Activated CD8-positive, alpha-beta T cell treated with anti-CD3 and anti-CD28 coated beads for 36 hours (primary cell): ENCODE results near the gene EPS8L2. TPM values are rescaled to one million over a fixed set of nuclear protein-coding genes. Genes with fewer than 3 reads are reported as not detected.
A peak's percentile ranks its signal among the peaks of the same experiment; 100 is the strongest.

Source experiments
- ATAC-seq: fragments of 200-7000 bp; cut with Tn5 transposase; one replicate; pipeline ENCODE4 v1.10.0; 2021; ENCODE audit warnings: mild to moderate bottlenecking, moderate library complexity
- CTCF ChIA-PET: fragments of 350-600 bp; sonication (Branson Sonifier 250); formaldehyde crosslinking; loops from one replicate; lab custom pipeline; 2021; ENCODE audit warnings: antibody characterized with exemption; lab: Charles Lee
- POLR2A ChIA-PET: fragments of 350-600 bp; sonication (Branson Sonifier 250); formaldehyde crosslinking; loops from one replicate; lab custom pipeline; 2021; ENCODE audit warnings: antibody characterized with exemption; lab: Charles Lee
- DNase-seq: peaks from one replicate; pipeline ENCODE4 v3.0.0-alpha.2; 2020
- H3K27ac Mint-ChIP-seq: one replicate; pipeline ENCODE4 v1.8.0; 2021; ENCODE audit warnings: mild to moderate bottlenecking, mixed read lengths
- H3K27me3 Mint-ChIP-seq: one replicate; pipeline ENCODE4 v1.8.0; 2021; ENCODE audit warnings: mixed read lengths
- H3K36me3 Mint-ChIP-seq: one replicate; pipeline ENCODE4 v1.8.0; 2021; ENCODE audit warnings: low read depth, mixed read lengths
- H3K4me1 Mint-ChIP-seq: one replicate; pipeline ENCODE4 v1.8.0; 2021; ENCODE audit warnings: low read depth, mixed read lengths
- H3K4me3 Mint-ChIP-seq: one replicate; pipeline ENCODE4 v1.8.0; 2021; ENCODE audit warnings: mild to moderate bottlenecking, moderate library complexity, mixed read lengths
- H3K9me3 Mint-ChIP-seq: one replicate; pipeline ENCODE4 v1.8.0; 2021; ENCODE audit warnings: mixed read lengths
- intact Hi-C: fragments of 100-400 bp; cut with micrococcal nuclease; formaldehyde crosslinking; loops from one replicate; pipeline ENCODE4 v1.10.0; 2022
- total RNA-seq, 2 experiments: library from RNA; stranded (reverse); gene quantifications; one replicate each; pipeline ENCODE4 v1.2.3, GENCODE V29; 2021
- TF ChIP-seq, protein P1 (sequence below): fragments of 200-600 bp; IDR thresholded peaks from one replicate; pipeline ENCODE4 v1.8.0; 2022; ENCODE audit warnings: antibody characterized with exemption, mild to moderate bottlenecking

EPS8L2 gene
- total RNA-seq, 2 experiments from 2014 or later = 15.0 to 16.7 TPM

DNA sequence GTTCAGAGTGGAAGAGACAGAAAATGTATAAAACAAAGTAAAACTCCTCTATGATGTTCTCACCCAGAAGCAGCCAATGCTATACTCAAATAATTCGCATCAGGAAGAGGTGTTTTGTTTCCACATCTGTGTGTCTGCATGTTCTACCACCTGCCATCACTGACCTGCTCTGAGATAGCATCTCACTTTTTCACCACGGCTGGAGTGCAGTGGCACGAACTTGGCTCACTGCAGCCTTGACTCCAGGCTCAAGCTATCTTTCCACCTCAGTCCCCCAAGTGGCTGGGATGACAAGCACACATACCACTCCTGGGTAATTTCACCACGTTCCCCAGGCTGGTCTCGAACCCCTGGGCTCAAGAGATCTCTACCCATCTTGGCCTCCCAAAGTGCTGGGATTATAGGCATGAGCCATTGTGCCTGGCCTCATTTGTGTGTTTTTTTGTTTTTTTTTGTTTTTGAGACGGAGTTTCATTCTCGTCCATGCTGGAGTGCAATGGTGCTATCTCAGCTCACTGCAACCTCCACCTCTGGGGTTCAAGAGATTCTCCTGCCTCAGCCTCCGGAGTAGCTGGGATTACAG, 55.6 kb downstream of the EPS8L2 start:
- intact Hi-C loops = no loop called here
- ChIA-PET POLR2A (interaction anchor here (0.6 to 1.1 kb wide), 2 partner anchors 10 to 14 kb away, joined by 3 read pairs; no protein-coding TSS in a partner anchor), CTCF (no interaction called here)
- H3K4me1 Mint-ChIP-seq = peaks cover 12% of the 10 kb centered on the region
- ATAC-seq (no peak), DNase-seq (no peak)
- H3K27me3 Mint-ChIP-seq = no peaks in the 10 kb centered on the region
- TF ChIP-seq, protein P1, sequence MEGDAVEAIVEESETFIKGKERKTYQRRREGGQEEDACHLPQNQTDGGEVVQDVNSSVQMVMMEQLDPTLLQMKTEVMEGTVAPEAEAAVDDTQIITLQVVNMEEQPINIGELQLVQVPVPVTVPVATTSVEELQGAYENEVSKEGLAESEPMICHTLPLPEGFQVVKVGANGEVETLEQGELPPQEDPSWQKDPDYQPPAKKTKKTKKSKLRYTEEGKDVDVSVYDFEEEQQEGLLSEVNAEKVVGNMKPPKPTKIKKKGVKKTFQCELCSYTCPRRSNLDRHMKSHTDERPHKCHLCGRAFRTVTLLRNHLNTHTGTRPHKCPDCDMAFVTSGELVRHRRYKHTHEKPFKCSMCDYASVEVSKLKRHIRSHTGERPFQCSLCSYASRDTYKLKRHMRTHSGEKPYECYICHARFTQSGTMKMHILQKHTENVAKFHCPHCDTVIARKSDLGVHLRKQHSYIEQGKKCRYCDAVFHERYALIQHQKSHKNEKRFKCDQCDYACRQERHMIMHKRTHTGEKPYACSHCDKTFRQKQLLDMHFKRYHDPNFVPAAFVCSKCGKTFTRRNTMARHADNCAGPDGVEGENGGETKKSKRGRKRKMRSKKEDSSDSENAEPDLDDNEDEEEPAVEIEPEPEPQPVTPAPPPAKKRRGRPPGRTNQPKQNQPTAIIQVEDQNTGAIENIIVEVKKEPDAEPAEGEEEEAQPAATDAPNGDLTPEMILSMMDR = no peak
- H3K9me3 Mint-ChIP-seq = no peaks in the 10 kb centered on the region
- no peak overlapping the region for H3K4me3 Mint-ChIP-seq
- H3K27ac Mint-ChIP-seq = no peak overlapping the region
- H3K36me3 Mint-ChIP-seq = peaks cover 32% of the 10 kb centered on the region

DNA sequence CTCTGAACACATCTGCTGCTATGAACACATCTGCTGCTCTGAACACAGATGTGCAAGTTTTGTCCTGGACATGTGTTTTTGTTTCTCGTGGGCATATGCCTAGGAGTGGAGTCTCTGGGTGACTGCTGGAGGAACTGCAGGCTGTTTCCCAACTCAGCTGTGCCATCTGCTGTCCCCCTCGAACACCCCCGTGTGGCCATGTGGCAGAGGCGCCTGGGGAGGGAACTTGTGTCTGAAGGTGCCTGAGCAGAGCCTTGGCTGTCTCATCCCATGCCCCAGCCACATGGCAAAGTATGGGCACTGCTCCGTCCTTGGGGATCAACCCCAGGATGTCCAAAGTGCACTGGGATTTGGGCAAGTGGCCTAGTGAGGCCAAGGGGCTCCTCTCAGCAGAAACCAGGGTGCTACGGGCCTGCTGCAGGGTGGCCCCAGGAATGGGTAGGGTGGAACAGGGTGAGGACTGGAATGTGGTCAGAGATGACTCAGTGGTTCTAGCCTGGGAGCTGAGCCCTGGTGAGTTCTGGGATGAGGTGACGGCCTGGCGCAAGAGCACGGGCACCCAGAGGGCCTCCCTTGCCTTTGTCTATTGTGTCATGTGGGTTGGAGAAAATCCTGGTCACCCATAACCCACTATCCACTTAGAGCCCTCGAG, 56.5 kb downstream of the EPS8L2 start:
- Mint-ChIP-seq H3K27me3 (no peaks in the 10 kb centered on the region), H3K4me3 (no peak overlapping the region), H3K36me3 (peaks cover 30% of the 10 kb centered on the region), H3K9me3 (no peaks in the 10 kb centered on the region), H3K27ac (no peak overlapping the region), H3K4me1 (peaks cover 14% of the 10 kb centered on the region)
- TF ChIP-seq, protein P1 = no peak
- ChIA-PET POLR2A (interaction anchor here (0.6 to 1.5 kb wide), 4 partner anchors 16 to 41 kb away, joined by 3 to 4 read pairs (median 4); no protein-coding TSS in a partner anchor), CTCF (interaction anchor here (1.2 kb wide), 1 partner anchor 21 kb away, joined by 3 read pairs; no protein-coding TSS in a partner anchor)
- intact Hi-C loops = no loop called here
- peak; percentile 33 for DNase-seq
- peak; percentile 45 for ATAC-seq

DNA sequence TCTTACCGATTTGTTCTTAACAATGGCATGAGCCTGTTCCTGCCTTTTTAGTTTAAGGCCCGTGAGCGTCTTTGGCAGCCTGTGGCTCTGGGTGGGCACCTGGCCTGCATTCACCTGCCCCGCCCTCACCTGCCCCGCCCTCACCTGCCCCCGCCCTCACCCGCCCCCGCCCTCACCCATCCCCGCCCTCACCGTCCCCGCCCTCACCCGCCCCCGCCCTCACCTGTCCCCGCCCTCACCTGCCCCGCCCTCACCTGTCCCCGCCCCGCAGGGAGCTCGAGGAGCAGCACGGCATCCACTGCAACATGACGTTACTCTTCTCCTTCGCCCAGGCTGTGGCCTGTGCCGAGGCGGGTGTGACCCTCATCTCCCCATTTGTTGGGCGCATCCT, 57.0 kb downstream of the EPS8L2 start:
- Mint-ChIP-seq H3K4me3 (no peak overlapping the region), H3K27me3 (no peaks in the 10 kb centered on the region), H3K27ac (no peak overlapping the region), H3K4me1 (peaks cover 14% of the 10 kb centered on the region), H3K9me3 (no peaks in the 10 kb centered on the region), H3K36me3 (peaks cover 28% of the 10 kb centered on the region)
- DNase-seq (no peak), ATAC-seq (no peak)
- TF ChIP-seq, protein P1 = no peak
- CTCF ChIA-PET = interaction anchor here (1.2 kb wide), 1 partner anchor 22 kb away, joined by 3 read pairs; no protein-coding TSS in a partner anchor
- POLR2A ChIA-PET = interaction anchor here (0.6 to 1.8 kb wide), 5 partner anchors 13 to 41 kb away, joined by 3 to 7 read pairs (median 4); no protein-coding TSS in a partner anchor
- intact Hi-C loops = no loop called here

DNA sequence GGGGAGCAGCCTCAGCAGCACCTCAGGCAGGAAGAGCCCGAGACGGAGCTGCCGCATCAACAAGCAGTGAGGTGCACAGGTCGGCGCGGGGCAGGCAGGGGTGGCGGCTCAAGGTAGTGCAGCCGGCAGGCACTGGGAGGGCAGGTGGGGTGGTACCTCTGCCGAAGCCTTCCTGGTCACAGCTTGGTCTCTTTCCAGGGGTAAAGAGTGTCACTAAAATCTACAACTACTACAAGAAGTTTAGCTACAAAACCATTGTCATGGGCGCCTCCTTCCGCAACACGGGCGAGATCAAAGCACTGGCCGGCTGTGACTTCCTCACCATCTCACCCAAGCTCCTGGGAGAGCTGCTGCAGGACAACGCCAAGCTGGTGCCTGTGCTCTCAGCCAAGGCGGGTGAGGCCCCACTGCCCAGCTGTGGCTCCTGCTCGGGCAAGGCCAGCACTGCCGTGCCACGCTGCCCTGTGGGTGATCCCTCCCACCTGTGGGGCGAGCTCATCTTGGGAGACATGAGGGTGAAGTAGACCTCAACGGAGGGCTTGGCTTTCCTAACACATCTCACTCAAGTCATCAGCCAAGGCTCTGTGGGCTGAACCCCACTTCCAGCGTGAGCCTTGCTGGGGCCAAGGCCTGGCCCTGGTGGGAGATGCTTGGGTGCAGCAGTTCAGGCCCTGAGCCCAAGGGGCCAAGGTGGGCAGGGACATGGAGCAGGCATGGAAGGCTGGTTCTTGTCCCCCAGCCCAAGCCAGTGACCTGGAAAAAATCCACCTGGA, 57.7 kb downstream of the EPS8L2 start:
- Mint-ChIP-seq H3K9me3 (no peaks in the 10 kb centered on the region), H3K4me3 (no peak overlapping the region), H3K27ac (no peak overlapping the region), H3K27me3 (no peaks in the 10 kb centered on the region), H3K4me1 (peaks cover 14% of the 10 kb centered on the region), H3K36me3 (peaks cover 28% of the 10 kb centered on the region)
- DNase-seq (no peak), ATAC-seq (no peak)
- ChIA-PET POLR2A (interaction anchor here (0.6 to 1.8 kb wide), 5 partner anchors 12 to 36 kb away, joined by 3 to 7 read pairs (median 4); partner anchors contain the start of gene TALDO1), CTCF (interaction anchor here (1.0 to 1.6 kb wide), 4 partner anchors 15 to 66 kb away, joined by 3 to 10 read pairs (median 4); no protein-coding TSS in a partner anchor)
- TF ChIP-seq, protein P1 = no peak
- intact Hi-C loops = no loop called here
